Fibroblast of lung (primary cell): ENCODE data around the gene MBLAC1. TPM values are rescaled to one million over a fixed set of nuclear protein-coding genes. Genes with fewer than 3 reads are reported as not detected.

Experiments used
- DNase-seq, 2 donors: peaks; one replicate each; pipeline versions ENCODE4 v3.0.0 to v3.0.0-alpha.2; 2010; ENCODE audit warnings: low read depth in 2 of 2
- H2AFZ ChIP-seq: 2 replicates; pipeline ENCODE4 v1.5.1; 2012; ENCODE audit warnings: low read length, control low read depth, inconsistent platforms
- H3K27ac ChIP-seq: 2 replicates; pipeline ENCODE4 v1.5.1; 2011; ENCODE audit warnings: low read length, control low read depth; ENCODE audit not compliant: insufficient read depth
- H3K27me3 ChIP-seq: 2 replicates; pipeline ENCODE4 v1.5.1; 2011; ENCODE audit warnings: mild to moderate bottlenecking, low read length; ENCODE audit not compliant: control insufficient read depth, insufficient read depth
- H3K36me3 ChIP-seq: 2 replicates; pipeline ENCODE4 v1.5.1; 2011; ENCODE audit warnings: low read length; ENCODE audit not compliant: control insufficient read depth, insufficient read depth
- H3K4me1 ChIP-seq: 2 replicates; pipeline ENCODE4 v1.5.1; 2011; ENCODE audit warnings: low read length; ENCODE audit not compliant: control insufficient read depth, insufficient read depth; ENCODE audit errors: extremely low read depth
- H3K4me2 ChIP-seq: 2 replicates; pipeline ENCODE4 v1.5.1; 2011; ENCODE audit warnings: low read length, control low read depth; ENCODE audit not compliant: insufficient read depth; ENCODE audit errors: extremely low read depth
- H3K4me3 ChIP-seq, 4 experiments: fragments of 200-600 bp in 1 of 4; sonication (generic) in 1 of 4; replicated peaks in 1 of 4; 2 replicates each; pipeline ENCODE4 v1.5.1; 2011 to 2016; ENCODE audit warnings: low read length in 4 of 4, low read depth in 3 of 4, mild to moderate bottlenecking in 3 of 4, control low read depth in 2 of 4, inconsistent platforms in 1 of 4, mixed read lengths in 1 of 4; ENCODE audit not compliant: insufficient read depth in 1 of 4; ENCODE audit errors: control extremely low read depth in 1 of 4
- H3K79me2 ChIP-seq: 2 replicates; pipeline ENCODE4 v1.5.1; 2012; ENCODE audit warnings: mild to moderate bottlenecking, low read length, inconsistent platforms; ENCODE audit not compliant: control insufficient read depth, insufficient read depth
- H3K9ac ChIP-seq: 2 replicates; pipeline ENCODE4 v1.5.1; 2011; ENCODE audit warnings: mild to moderate bottlenecking, low read length, control low read depth; ENCODE audit not compliant: insufficient read depth
- H3K9me3 ChIP-seq: 2 replicates; pipeline ENCODE4 v1.5.1; 2012; ENCODE audit warnings: low read depth, low read length; ENCODE audit not compliant: control insufficient read depth, insufficient read depth
- H4K20me1 ChIP-seq: 2 replicates; pipeline ENCODE4 v1.5.1; 2011; ENCODE audit warnings: low read length; ENCODE audit not compliant: control insufficient read depth, insufficient read depth; ENCODE audit errors: extremely low read depth
- CTCF ChIP-seq, 2 donors: IDR thresholded peaks in 1 of 2; conservative IDR thresholded peaks in 1 of 2; 1 replicate in 1 of 2; 2 replicates in 1 of 2; pipeline ENCODE4 v1.5.1; 2011 to 2012; ENCODE audit warnings: low read length in 2 of 2, control low read depth in 1 of 2, inconsistent platforms in 1 of 2, low read depth in 1 of 2, mild to moderate bottlenecking in 1 of 2
- EZH2 ChIP-seq: IDR thresholded peaks from 2 replicates; pipeline ENCODE4 v1.5.1; 2012; ENCODE audit warnings: low read length, control low read depth, mild to moderate bottlenecking; ENCODE audit errors: missing control alignments
- polyA plus RNA-seq, 2 donors: library from polyadenylated mRNA; depleted of rRNA in 1 of 2; stranded (reverse) in 1 of 2; unstranded in 1 of 2; fragments of >200 nt; gene quantifications; 2 replicates each; pipeline ENCODE4 v1.2.1, GENCODE V29; 2011 to 2012; ENCODE audit warnings: missing spikeins in 1 of 2
- total RNA-seq: library from RNA; depleted of rRNA; stranded (reverse); fragments of >200 nt; gene quantifications from 2 replicates; pipeline ENCODE4 v1.2.1, GENCODE V29; 2014

MBLAC1 gene
- total and polyA plus RNA-seq, 2 donors (not counting 1 experiment from before 2014, with no cell fraction given), result 0.75 to 2.5 TPM

- Histone ChIP-seq H3K9ac (no peak overlapping the region), H3K4me1 (peaks cover 4% of the 10 kb centered on the region), H3K9me3 (no peaks in the 10 kb centered on the region), H2AFZ (no peak overlapping the region), H3K79me2 (no peaks in the 10 kb centered on the region), H3K27me3 (no peaks in the 10 kb centered on the region), H3K4me3 (no peak overlapping the region), H4K20me1 (no peaks in the 10 kb centered on the region), H3K4me2 (no peak overlapping the region), H3K36me3 (no peaks in the 10 kb centered on the region), H3K27ac (no peak overlapping the region)
- DNase-seq, result no peak
- no peak for TF ChIP-seq CTCF (conservative IDR thresholded peaks at IDR 0.05 in 1 of 2, IDR thresholded peaks at IDR 0.05 in 1 of 2; ENCODE audit: low read depth in 1 of 2, low read length in 2 of 2)
- no peak for TF ChIP-seq EZH2
These were observed 37.1 kb downstream of the MBLAC1 start for GRCh38 chr7:100163871-100164270.

GRCh38 chr7:100166317-100166940 is 39.7 kb downstream of the MBLAC1 start:
- H4K20me1 ChIP-seq, result no peaks in the 10 kb centered on the region
- H3K79me2 ChIP-seq, result no peaks in the 10 kb centered on the region
- no peak overlapping the region for H2AFZ ChIP-seq
- H3K27me3 ChIP-seq, result no peaks in the 10 kb centered on the region
- no peaks in the 10 kb centered on the region for H3K36me3 ChIP-seq
- H3K4me2 ChIP-seq, result no peak overlapping the region
- H3K4me1 ChIP-seq, result peaks cover 4% of the 10 kb centered on the region
- no peak overlapping the region for H3K4me3 ChIP-seq
- TF ChIP-seq CTCF (conservative IDR thresholded peaks at IDR 0.05 in 1 of 2, IDR thresholded peaks at IDR 0.05 in 1 of 2; ENCODE audit: low read depth in 1 of 2, low read length in 2 of 2), result no peak
- no peak for TF ChIP-seq EZH2
- no peaks in the 10 kb centered on the region for H3K9me3 ChIP-seq
- DNase-seq, result no peak
- no peak overlapping the region for H3K27ac ChIP-seq
- no peak overlapping the region for H3K9ac ChIP-seq

- DNase-seq, result no peak
- no peaks in the 10 kb centered on the region for H3K27me3 ChIP-seq
- TF ChIP-seq CTCF (conservative IDR thresholded peaks at IDR 0.05 in 1 of 2, IDR thresholded peaks at IDR 0.05 in 1 of 2; ENCODE audit: low read depth in 1 of 2, low read length in 2 of 2), result no peak
- TF ChIP-seq EZH2, result no peak
- H3K4me2 ChIP-seq, result peak overlapping the region; percentile 67
- no peaks in the 10 kb centered on the region for H3K79me2 ChIP-seq
- peak overlapping the region in 3 of 4 experiments; percentile 63 to 71 (median 65) for H3K4me3 ChIP-seq
- peaks cover 4% of the 10 kb centered on the region for H3K4me1 ChIP-seq
- peak overlapping the region; percentile 95 for H2AFZ ChIP-seq
- H3K27ac ChIP-seq, result no peak overlapping the region
- no peaks in the 10 kb centered on the region for H3K36me3 ChIP-seq
- H4K20me1 ChIP-seq, result no peaks in the 10 kb centered on the region
- H3K9ac ChIP-seq, result no peak overlapping the region
- H3K9me3 ChIP-seq, result no peaks in the 10 kb centered on the region
These were observed 40.5 kb downstream of the MBLAC1 start for GRCh38 chr7:100166970-100167911.
